ENCODE data around the gene PGAM2. TPM values are rescaled to one million over a fixed set of nuclear protein-coding genes. Genes with fewer than 3 reads are reported as not detected.
"Not testable (repeated sequence)": the region's sequence is repeated elsewhere in the genome, so short reads cannot be mapped to it uniquely, and the experiment has no call there.

PGAM2 gene
- total RNA-seq, 1 experiment from 2014 or later = not detected

DNA sequence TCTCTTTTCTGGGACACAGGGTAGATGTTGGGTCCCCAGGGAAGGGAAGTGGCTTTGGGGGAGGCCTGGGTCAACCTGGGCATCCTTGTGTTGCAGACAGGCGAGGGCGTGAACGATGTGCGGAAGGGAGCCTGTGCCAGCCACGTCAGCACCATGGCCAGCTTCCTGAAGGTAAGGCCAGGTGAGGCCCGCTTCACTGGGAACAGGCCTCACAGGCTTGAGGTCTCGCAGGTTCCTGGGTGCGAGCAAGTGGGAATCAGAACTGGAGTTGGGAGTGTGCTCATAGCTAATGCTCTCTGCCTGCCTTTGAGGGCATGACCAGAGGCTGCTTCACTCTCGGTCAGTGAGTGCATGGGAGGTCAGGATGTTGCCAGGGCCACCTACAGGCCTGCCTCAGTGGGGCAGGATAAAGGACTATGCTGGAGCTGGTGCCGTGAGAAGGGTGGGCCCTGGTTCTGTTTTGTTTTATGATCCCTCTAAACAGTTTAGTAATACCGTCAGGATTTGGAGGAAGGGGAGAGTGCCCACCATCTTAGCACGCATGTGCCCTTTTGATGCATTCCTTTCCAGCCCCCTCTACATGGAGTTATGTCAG lies 12.5 kb downstream of the PGAM2 start:
- DNase-seq (ENCODE audit: low read depth) = no peak

DNA sequence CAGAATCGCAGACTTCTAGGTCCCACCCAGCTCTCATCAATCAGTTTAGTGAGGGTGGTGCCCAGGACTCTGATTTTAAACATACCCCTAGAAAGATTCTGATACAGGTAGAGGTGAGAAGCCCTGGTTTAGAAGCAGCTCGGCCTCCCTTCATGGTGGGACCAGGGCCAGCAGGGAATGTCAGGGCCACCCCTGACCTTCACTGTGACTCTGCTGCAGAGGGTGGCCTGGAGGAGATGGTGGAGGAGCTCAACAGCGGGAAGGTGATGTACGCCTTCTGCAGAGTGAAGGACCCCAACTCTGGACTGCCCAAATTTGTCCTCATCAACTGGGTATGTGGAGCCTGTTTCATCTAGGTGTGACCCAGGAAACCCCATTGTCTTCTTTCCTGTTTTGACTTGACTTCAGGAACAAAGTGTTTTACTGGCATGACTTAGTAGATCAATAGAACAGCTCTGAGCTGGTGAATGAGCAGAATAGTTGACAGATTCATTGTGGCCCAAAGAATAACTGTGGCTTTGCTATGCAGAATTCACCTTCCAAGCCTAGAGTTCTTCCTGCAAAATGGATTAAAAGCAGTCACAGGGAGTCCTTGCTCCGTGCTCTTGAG lies 13.7 kb downstream of the PGAM2 start:
- DNase-seq (ENCODE audit: low read depth) = no peak

DNA sequence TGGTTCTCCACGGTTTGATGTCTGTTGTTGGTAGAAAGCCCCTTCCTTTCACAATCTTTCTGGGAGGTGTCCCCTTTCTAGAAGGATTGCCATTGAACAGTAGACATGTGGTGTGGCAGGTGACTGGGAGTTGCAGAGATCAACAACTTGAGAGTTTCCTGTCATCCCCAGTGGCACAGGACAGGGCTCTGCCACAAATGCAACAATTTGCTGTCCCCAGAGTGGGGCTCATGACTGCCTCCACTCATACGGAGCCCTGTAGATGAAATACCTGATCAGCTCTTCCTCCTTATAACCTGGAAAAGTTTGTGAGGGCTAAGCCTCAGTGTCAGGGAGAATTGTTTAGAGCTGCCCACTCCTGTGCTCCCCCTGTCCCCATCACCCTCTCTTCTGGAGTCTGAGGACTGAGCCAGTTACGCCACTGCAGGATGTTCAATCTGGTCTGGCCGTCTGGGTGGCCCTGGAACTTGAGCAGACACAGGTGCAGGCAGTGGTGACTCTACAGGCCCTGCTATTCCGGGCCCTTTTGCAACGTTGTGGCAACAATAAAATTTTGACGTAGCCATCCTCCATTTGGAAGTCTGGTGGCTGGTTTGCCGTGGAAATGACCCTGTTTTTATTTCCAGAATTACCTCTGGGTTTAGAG lies 14.3 kb downstream of the PGAM2 start:
- DNase-seq (ENCODE audit: low read depth) = no peak

DNA sequence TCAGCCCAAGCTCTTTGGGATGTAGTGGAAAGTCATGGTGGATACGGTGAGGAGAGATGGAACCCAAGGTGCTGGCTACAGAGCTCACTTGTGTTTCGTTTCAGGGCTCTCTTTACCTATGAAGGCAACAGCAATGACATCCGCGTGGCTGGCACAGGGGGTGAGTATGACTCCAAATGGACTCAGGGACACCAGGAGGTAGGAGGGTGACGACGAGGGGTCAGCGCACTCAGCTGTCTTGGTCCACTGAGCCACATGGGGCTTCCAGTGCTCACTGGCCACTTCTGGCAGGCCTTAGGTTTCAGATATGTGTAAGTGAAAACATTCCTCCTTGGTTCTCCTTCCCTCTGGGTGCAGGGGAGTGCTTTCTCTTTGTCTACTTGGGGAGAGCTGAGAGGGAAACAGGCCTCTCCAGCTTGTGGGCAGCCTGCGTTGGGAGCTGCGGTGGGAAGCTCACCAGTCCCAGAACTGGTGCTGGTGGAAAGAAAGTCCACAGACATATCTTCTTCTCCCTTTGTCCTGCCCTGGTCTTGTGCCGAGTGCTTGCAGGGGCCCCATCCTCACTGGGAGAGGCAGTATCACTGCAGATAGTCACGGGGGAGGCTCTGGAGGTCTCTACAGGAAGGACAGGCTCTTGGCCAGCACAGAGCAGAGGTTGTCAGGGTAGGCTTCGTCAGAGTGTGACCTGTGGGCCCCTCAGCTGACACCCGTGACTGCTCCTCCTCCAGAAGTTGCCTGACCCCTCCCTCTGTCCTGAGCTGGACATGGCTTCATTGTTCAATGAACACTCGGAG lies 15.0 kb downstream of the PGAM2 start:
- DNase-seq (ENCODE audit: low read depth) = no peak

DNA sequence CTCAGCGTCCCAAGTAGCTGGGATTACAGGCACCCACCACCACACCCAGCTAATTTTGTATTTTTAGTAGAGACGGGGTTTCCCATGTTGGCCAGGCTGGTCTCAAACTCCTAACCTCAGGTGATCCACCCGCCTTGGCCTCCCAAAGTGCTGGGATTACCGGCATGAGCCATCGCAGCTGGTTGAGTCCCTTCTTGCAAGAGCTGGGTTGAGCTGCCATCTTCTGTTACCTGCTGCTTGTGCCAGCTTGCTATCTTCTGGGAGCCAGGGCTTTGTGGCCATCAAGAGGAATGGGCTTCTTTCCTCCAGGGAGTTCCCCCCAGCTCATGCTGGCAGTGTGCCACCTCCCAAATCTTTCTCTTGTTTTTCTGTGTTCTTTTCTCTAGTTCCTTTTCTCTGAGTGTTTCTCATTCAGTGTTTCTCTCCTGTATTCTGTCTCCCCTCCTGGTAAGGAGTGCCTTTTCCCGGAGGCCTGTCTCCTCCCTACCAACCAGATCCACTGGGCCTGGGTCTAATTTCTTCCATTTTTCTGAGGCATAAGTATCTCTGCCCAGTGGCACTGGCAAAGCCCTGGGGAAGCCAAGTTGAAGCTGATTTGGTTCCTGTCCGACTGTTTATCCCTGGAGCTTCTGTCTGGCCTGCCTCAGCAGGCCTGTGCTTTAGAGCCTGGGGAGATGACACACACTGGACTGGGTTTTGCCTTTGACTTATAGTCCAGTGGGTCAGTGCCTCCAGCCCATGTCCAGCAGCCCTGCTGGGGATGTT lies 17.2 kb downstream of the PGAM2 start:
- DNase-seq (ENCODE audit: low read depth) = no peak

DNA sequence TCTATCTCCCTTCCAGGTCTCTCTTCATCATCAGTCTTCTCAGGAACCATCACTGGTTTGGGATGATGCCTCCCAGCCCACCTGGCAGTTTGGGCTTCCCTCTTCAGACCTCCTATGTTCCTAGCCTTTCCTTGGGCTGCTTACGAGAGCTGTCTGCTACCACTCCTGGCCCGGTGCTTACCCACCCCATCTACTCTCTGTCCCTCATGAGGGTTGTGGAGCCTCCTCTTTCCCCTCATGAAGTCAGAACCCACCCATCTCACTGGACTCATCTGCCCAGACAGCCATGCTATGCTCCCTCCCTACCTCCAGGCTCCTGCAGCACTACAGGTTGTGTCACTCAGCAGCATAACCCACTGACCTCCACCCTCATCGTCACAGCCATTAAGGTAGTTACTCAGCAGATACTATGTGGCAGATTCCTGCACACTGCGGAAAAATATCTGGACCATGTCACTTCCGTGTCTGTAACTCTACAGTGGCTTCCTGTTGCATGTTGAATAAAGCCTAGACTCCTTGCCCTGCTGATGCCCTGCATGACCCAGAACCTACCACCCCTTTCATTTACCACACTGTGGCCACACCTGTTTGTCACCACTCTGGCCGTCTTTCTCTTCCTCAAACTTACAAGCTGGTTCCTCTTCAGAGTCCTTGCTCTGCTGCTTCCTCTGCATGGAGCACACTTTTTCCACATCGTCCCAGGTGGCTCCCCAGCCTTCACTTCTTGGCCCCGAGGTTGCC lies 18.9 kb downstream of the PGAM2 start:
- no peak for DNase-seq (ENCODE audit: low read depth)

DNA sequence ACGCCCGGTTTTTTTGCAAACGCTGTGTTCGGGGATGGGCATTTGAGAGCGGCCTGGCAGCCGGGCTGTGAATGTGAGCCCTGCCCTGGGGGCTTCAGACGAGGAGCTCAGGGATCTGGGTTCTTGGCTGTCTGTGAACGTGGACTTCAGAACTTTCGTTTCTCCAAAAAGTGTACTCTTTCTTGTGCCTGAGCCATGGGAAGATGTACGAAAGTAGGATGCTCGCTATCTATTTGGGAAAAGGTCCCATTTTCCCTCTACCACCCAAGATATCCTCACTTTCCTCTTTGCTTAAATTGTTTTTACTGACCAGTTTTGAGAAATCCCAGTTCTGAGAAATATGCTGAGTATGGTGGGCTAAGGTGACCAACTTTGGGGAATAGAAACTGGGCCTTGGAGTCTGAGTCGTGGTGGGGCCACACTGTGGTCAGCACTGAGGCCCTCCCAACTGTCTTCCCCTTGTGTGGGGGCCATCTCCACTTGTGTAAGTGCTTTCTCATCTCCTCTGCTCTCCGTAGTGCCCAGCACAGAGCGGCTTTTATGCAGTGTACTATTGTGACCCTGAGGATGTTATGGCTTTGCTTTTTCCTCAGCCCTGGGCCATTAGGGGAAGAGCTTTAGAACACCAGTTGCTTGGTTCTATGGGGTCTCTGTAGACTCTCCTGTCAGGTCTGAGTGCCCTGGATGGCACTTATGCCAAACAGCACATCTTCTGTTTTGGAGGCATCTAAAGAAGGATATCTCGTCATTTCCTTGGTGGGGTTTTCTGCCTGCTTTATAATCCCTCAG lies 19.9 kb downstream of the PGAM2 start:
- DNase-seq (ENCODE audit: low read depth) = no peak

DNA sequence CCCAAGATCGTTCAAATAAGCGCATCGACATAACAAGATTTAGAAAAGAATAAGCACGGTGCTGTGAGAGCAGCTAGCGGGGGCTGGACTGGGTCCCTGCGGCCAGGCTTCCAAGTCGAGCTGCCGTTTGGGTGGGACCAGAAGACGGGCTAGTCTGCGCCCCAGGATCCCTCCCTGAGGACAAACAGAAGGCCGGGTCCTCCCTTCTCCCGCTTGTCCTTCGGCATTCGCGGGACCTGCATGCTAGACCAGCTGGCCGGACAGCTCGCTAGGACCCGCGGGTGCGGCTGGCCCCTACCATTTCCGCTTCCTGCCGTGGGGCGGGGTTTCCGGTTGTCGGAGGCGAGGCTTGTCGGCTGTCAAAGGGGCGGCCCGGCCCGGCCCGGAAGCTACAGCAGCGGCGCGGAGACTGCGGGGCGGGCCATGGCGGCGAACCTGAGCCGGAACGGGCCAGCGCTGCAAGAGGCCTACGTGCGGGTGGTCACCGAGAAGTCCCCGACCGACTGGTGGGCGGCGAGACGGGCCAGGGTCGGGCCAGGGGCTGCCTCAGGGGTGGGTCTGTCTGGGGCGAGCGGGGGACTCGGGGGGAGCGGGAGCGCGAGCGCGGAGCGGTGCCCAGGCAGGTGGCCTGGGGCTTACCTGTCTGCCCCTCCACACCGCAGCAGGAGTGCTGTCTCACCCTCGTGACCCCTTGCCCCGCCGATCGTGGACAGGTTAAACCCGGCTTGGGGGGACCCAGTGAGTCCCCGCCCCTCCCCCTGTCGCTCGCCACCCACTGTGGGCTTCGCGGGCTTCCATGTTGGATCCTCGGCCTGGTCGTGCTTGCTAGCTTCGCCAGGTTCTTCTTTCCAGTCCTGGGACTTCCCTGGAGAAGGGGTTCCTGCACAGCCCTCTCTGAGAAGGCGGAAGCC lies 20.8 kb downstream of the PGAM2 start, which contains the start of gene DBNL:
Gene DBNL (plus strand): TSS at position 388 of the 911 bp plus-strand sequence. CDS start 36 bp downstream, at position 424.
- DNase-seq (ENCODE audit: low read depth) = peak; percentile 90

DNA sequence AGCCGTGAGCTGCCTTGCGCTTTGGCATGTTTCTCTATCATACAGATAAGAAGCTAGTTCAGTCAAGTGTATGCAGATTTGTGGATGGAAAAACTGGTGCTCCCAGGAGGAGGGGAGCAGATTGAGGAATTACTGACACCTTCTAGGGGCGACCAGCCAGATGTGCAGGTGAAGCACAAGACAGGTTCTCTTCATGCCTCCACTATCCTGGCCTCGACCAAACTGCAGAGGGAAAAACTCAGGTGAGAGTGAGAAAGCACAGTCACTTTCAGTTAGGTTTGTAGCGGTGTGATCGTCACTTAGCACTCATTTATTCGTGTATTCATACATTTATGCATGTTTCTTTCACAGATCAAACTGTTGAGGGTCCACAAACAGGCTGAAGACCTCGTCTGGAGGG lies 21.5 kb downstream of the PGAM2 start:
- no peak for DNase-seq (ENCODE audit: low read depth)

DNA sequence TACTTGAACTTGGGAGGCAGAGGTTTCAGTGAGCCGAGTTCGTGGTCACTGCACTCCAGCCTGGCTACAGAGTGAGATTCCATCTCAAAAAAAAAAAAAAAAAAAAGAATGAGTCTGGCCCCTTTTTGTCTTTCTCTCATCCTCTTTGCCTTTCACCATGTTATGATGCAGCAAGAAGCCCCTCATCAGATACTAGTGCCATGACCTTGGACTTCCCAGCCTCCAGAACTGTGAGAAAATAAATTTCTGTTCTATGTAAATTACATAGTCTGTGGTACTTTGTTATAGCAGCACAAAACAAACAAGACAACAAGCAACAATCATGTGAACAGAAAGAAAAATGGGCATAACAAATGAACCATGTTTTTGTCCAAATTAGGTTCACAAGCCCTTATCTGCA lies 23.1 kb downstream of the PGAM2 start:
- no peak for DNase-seq (ENCODE audit: low read depth)

DNA sequence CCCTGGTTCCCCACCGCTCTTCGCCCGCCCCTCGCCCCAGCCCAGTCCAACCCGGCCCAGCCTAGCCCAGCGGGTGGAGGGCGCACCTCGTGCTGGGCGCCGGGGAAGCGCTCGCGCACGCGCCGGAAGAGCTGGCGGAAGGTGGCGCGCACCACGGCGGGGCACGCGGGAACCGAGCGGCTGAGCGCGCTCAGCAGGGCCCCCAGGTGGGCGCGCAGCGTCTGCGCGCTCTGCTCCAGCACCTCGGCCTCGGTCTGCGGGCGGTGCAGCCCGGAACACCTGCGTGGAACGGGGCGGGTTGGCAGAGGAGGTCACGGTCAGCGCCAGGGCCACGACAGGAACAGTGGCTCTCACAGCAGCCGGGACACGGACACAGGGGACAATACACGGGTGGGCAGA lies 24.9 kb downstream of the PGAM2 start:
- not testable (repeated sequence) for DNase-seq (ENCODE audit: low read depth)

DNA sequence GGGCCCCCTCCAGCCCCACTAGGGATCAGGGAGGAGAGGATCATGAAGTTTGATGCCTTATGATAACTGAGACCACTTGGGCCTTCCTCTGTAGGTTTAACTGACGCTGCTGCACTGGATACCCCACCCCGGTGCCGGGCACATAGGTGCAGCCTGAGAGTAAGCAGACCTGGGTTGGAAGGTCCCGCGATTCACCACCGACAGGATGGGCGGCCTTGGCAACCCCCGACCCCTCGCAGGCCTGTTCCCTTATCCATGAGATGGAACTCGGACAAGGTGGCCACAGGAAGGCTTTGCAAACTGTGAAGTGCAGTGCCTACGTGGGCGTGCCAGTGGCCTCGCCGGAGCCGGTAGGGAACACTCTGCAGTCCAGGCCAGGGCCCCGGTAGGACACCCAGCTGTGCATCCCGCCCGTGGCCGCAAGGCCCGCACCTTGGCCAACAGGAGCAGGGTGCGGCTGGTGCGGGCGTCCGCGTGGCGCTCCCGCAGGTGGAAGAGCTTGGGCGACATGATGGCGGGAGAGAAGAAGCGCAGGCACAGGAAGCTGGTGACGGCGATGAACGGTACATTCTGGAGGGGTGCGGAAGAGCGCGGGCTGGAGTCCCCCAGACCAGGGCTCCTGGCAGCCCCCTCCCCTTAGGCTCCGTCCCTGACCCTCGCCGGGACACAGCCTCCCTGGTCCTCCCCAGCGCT lies 25.4 kb downstream of the PGAM2 start:
- DNase-seq (ENCODE audit: low read depth) = not testable (repeated sequence)

DNA sequence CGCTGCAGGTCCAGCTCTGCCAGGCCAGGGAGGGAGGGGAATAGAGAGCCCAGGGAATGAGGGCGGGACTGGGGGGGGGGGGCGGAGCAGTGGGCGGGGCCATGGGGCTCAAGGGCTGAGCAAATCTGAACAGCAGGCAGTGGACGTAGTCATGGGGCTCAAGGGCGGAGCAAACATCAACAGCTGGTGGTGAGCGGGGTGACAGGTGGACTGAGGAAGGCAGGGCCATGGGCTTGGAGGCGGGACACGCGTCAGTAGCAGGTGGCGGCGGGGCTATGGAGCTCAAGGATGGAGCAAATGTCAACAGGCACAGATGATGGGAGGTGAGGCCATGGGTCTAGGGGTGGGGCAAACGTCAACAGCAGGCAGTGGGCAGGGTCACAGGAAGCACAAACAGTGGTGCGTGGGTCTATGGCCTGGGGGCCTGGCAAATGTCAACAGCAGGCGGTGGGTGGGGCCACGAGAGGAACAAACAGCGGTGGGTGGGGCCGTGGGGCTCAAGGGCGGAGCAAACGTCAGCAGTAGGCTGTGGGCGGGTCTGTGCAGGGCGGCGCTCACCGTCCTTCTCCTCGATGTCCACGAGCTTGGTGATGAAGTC lies 26.3 kb downstream of the PGAM2 start:
- not testable (repeated sequence) for DNase-seq (ENCODE audit: low read depth)

DNA sequence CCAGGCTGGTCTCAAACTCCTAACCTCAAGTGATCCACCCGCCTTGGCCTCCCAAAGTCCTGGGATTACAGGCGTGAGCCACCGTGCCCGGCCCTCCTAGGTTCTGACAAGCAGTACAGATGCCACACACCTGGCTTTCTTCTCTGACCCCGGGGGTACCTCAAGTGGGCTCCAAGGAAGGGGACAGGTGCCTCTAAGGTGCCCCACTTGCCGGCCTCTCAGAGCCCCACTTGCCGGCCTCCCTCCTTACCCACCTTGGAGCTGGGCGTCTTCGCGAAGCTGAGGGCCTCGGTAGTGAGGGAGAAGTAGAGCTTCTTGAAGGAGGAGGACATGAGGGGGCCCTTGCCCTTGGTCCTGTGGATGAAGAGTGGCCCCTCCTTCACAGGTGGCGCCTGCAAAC lies 26.8 kb downstream of the PGAM2 start:
- not testable (repeated sequence) for DNase-seq (ENCODE audit: low read depth)

DNA sequence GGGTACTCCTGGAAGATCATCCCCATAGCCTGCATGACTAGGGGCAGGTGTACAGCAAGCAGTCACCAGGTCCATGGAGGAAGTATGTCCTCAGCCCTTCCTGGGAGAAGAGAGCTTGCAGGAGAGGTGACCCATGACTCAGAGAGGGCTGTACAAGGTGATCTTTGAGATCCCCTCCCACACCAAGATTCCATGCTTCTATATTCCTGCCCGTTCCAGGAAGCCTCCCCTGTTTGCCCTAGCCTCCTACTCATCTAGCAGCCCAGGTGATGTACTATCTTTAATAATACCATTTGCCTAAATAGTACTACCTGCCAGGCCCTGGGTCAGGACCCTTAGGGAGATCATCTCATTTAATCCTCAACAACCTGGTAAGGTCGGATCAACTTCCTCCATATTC lies 27.4 kb downstream of the PGAM2 start:
- DNase-seq (ENCODE audit: low read depth) = not testable (repeated sequence)

DNA sequence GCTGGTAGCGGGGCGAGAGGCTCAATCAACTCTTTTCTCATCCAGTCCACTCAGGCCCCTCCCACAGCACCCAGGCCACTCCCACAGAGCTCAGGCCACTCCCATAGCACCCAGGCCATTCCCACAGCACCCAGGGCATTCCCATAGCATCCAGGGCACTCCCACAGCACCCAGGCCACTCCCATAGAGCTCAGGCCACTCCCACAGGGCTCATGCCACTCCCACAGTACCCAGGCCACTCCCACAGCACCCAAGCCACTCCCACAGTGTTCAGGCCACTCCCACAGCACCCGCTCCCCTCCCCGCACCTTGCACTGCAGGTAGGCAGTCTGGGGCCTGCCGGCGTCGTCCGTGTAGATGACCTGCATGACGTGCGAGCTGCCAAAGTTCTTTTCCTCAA lies 29.0 kb downstream of the PGAM2 start:
- not testable (repeated sequence) for DNase-seq (ENCODE audit: low read depth)
